ENCODE data around the gene PIGW. TPM values are rescaled to one million over a fixed set of nuclear protein-coding genes. Genes with fewer than 3 reads are reported as not detected.

Gene PIGW
- total RNA-seq (2012; rRNA removed): 9.1 and 9.4 TPM in 2 replicates

GRCh38 chr17:36534840-36535668 lies at the start of gene PIGW, which contains the start of gene MYO19:
TSS of gene PIGW (plus strand) at chr17:36534987. CDS start at chr17:36537102, 2,115 bp downstream.
TSS of gene MYO19 (minus strand) at chr17:36534868. CDS start at chr17:36532538, 2,330 bp downstream.
- H3K9me3 ChIP-seq (replicated peaks; ENCODE audit: low read length): no peaks in the 10 kb centered on the region
- H3K4me2 ChIP-seq (ENCODE audit: low read length): peak within 1 kb of the TSS; percentile 98
- H3K27me3 ChIP-seq (ENCODE audit: control insufficient read depth, insufficient read depth, low read length): no peaks in the 10 kb centered on the region
- peak within 1 kb of the TSS; percentile 100 for H3K9ac ChIP-seq (ENCODE audit: low read depth, low read length)
- H3K4me1 ChIP-seq (ENCODE audit: control insufficient read depth, insufficient read depth, low read length): peaks cover 12% of the 10 kb centered on the region
- peaks cover 35% of the 10 kb centered on the region for H3K36me3 ChIP-seq (ENCODE audit: insufficient read depth, low read length)
- peak within 1 kb of the TSS; percentile 99 for H3K4me3 ChIP-seq (ENCODE audit: low read length)

GRCh38 chr17:36485027-36485426 lies 49.8 kb upstream of the PIGW start:
- Histone ChIP-seq H3K36me3 (ENCODE audit: insufficient read depth, low read length) (no peaks in the 10 kb centered on the region), H3K27me3 (ENCODE audit: control insufficient read depth, insufficient read depth, low read length) (peaks cover 14% of the 10 kb centered on the region), H3K9ac (ENCODE audit: low read depth, low read length) (no peak overlapping the region), H3K9me3 (replicated peaks; ENCODE audit: low read length) (no peaks in the 10 kb centered on the region), H3K4me3 (ENCODE audit: low read length) (no peak overlapping the region), H3K4me1 (ENCODE audit: control insufficient read depth, insufficient read depth, low read length) (peaks cover 17% of the 10 kb centered on the region), H3K4me2 (ENCODE audit: low read length) (no peak overlapping the region)

GRCh38 chr17:36485805-36486203 lies 49.0 kb upstream of the PIGW start:
- Histone ChIP-seq H3K4me3 (ENCODE audit: low read length) (peak overlapping the region; percentile 89), H3K9me3 (replicated peaks; ENCODE audit: low read length) (no peaks in the 10 kb centered on the region), H3K4me2 (ENCODE audit: low read length) (peak overlapping the region; percentile 88), H3K36me3 (ENCODE audit: insufficient read depth, low read length) (no peaks in the 10 kb centered on the region), H3K27me3 (ENCODE audit: control insufficient read depth, insufficient read depth, low read length) (peaks cover 12% of the 10 kb centered on the region), H3K9ac (ENCODE audit: low read depth, low read length) (peak overlapping the region; percentile 78), H3K4me1 (ENCODE audit: control insufficient read depth, insufficient read depth, low read length) (peaks cover 17% of the 10 kb centered on the region)

- peaks cover 10% of the 10 kb centered on the region for H3K27me3 ChIP-seq (ENCODE audit: control insufficient read depth, insufficient read depth, low read length)
- H3K36me3 ChIP-seq (ENCODE audit: insufficient read depth, low read length): no peaks in the 10 kb centered on the region
Observed at GRCh38 chr17:36486204-36487194, 48.3 kb upstream of the PIGW start, which contains the start of gene ZNHIT3. TSS of gene ZNHIT3 (plus strand) at chr17:36486681. CDS start at chr17:36486700, 19 bp downstream.

GRCh38 chr17:36493956-36494355 lies 40.8 kb upstream of the PIGW start:
- H3K36me3 ChIP-seq (ENCODE audit: insufficient read depth, low read length): peaks cover 63% of the 10 kb centered on the region

More at GRCh38 chr17:36486204-36487194, 48.3 kb upstream of the PIGW start, which contains the start of gene ZNHIT3:
- no peaks in the 10 kb centered on the region for H3K9me3 ChIP-seq (replicated peaks; ENCODE audit: low read length)
- H3K4me1 ChIP-seq (ENCODE audit: control insufficient read depth, insufficient read depth, low read length): peaks cover 17% of the 10 kb centered on the region
- peak within 1 kb of the TSS; percentile 78 for H3K9ac ChIP-seq (ENCODE audit: low read depth, low read length)
- peak within 1 kb of the TSS; percentile 89 for H3K4me3 ChIP-seq (ENCODE audit: low read length)
- H3K4me2 ChIP-seq (ENCODE audit: low read length): peak within 1 kb of the TSS; percentile 88

GRCh38 chr17:36494674-36495073 lies 40.1 kb upstream of the PIGW start:
- no peak overlapping the region for H3K9ac ChIP-seq (ENCODE audit: low read depth, low read length)
- no peaks in the 10 kb centered on the region for H3K9me3 ChIP-seq (replicated peaks; ENCODE audit: low read length)
- H3K4me3 ChIP-seq (ENCODE audit: low read length): no peak overlapping the region
- H3K27me3 ChIP-seq (ENCODE audit: control insufficient read depth, insufficient read depth, low read length): no peaks in the 10 kb centered on the region
- H3K4me1 ChIP-seq (ENCODE audit: control insufficient read depth, insufficient read depth, low read length): peaks cover 5% of the 10 kb centered on the region
- H3K4me2 ChIP-seq (ENCODE audit: low read length): no peak overlapping the region
- H3K36me3 ChIP-seq (ENCODE audit: insufficient read depth, low read length): peaks cover 65% of the 10 kb centered on the region

More at GRCh38 chr17:36493956-36494355, 40.8 kb upstream of the PIGW start:
- Histone ChIP-seq H3K27me3 (ENCODE audit: control insufficient read depth, insufficient read depth, low read length) (no peaks in the 10 kb centered on the region), H3K4me3 (ENCODE audit: low read length) (no peak overlapping the region), H3K4me1 (ENCODE audit: control insufficient read depth, insufficient read depth, low read length) (peaks cover 5% of the 10 kb centered on the region), H3K9ac (ENCODE audit: low read depth, low read length) (no peak overlapping the region), H3K9me3 (replicated peaks; ENCODE audit: low read length) (no peaks in the 10 kb centered on the region), H3K4me2 (ENCODE audit: low read length) (no peak overlapping the region)

- Histone ChIP-seq H3K4me3 (ENCODE audit: low read length) (no peak overlapping the region), H3K9ac (ENCODE audit: low read depth, low read length) (no peak overlapping the region), H3K36me3 (ENCODE audit: insufficient read depth, low read length) (peaks cover 65% of the 10 kb centered on the region), H3K4me1 (ENCODE audit: control insufficient read depth, insufficient read depth, low read length) (peaks cover 5% of the 10 kb centered on the region), H3K4me2 (ENCODE audit: low read length) (no peak overlapping the region), H3K9me3 (replicated peaks; ENCODE audit: low read length) (no peaks in the 10 kb centered on the region), H3K27me3 (ENCODE audit: control insufficient read depth, insufficient read depth, low read length) (no peaks in the 10 kb centered on the region)
Observed at GRCh38 chr17:36495076-36495578, 39.7 kb upstream of the PIGW start.

GRCh38 chr17:36496018-36496789 lies 38.6 kb upstream of the PIGW start:
- Histone ChIP-seq H3K27me3 (ENCODE audit: control insufficient read depth, insufficient read depth, low read length) (no peaks in the 10 kb centered on the region), H3K4me3 (ENCODE audit: low read length) (no peak overlapping the region), H3K4me2 (ENCODE audit: low read length) (no peak overlapping the region), H3K36me3 (ENCODE audit: insufficient read depth, low read length) (peaks cover 74% of the 10 kb centered on the region), H3K9me3 (replicated peaks; ENCODE audit: low read length) (no peaks in the 10 kb centered on the region), H3K4me1 (ENCODE audit: control insufficient read depth, insufficient read depth, low read length) (peaks cover 5% of the 10 kb centered on the region), H3K9ac (ENCODE audit: low read depth, low read length) (no peak overlapping the region)

GRCh38 chr17:36498155-36498554 lies 36.6 kb upstream of the PIGW start:
- Histone ChIP-seq H3K4me1 (ENCODE audit: control insufficient read depth, insufficient read depth, low read length) (peaks cover 5% of the 10 kb centered on the region), H3K4me3 (ENCODE audit: low read length) (no peak overlapping the region), H3K9me3 (replicated peaks; ENCODE audit: low read length) (no peaks in the 10 kb centered on the region), H3K4me2 (ENCODE audit: low read length) (no peak overlapping the region), H3K36me3 (ENCODE audit: insufficient read depth, low read length) (peaks cover 73% of the 10 kb centered on the region), H3K9ac (ENCODE audit: low read depth, low read length) (no peak overlapping the region), H3K27me3 (ENCODE audit: control insufficient read depth, insufficient read depth, low read length) (no peaks in the 10 kb centered on the region)

GRCh38 chr17:36498560-36499300 lies 36.1 kb upstream of the PIGW start:
- Histone ChIP-seq H3K9me3 (replicated peaks; ENCODE audit: low read length) (no peaks in the 10 kb centered on the region), H3K4me1 (ENCODE audit: control insufficient read depth, insufficient read depth, low read length) (peaks cover 5% of the 10 kb centered on the region), H3K4me2 (ENCODE audit: low read length) (no peak overlapping the region), H3K4me3 (ENCODE audit: low read length) (no peak overlapping the region), H3K27me3 (ENCODE audit: control insufficient read depth, insufficient read depth, low read length) (no peaks in the 10 kb centered on the region), H3K9ac (ENCODE audit: low read depth, low read length) (no peak overlapping the region), H3K36me3 (ENCODE audit: insufficient read depth, low read length) (peaks cover 70% of the 10 kb centered on the region)
